Measurements from ENCODE around the gene GFAP.
"Not testable (repeated sequence)": the region's sequence is repeated elsewhere in the genome, so short reads cannot be mapped to it uniquely, and the experiment has no call there.

The GFAP gene

GRCh38 chr17:44915321-44915726 is at the start of gene GFAP:
Gene GFAP, minus strand, starts transcription at chr17:44915500. Its CDS starts 14 bp downstream, at chr17:44915486.
- no peak for DNase-seq

GRCh38 chr17:44961921-44962350 is 46.6 kb upstream of the GFAP start:
- DNase-seq: no peak

GRCh38 chr17:44960691-44961090 is 45.4 kb upstream of the GFAP start:
- no peak for DNase-seq

DNA sequence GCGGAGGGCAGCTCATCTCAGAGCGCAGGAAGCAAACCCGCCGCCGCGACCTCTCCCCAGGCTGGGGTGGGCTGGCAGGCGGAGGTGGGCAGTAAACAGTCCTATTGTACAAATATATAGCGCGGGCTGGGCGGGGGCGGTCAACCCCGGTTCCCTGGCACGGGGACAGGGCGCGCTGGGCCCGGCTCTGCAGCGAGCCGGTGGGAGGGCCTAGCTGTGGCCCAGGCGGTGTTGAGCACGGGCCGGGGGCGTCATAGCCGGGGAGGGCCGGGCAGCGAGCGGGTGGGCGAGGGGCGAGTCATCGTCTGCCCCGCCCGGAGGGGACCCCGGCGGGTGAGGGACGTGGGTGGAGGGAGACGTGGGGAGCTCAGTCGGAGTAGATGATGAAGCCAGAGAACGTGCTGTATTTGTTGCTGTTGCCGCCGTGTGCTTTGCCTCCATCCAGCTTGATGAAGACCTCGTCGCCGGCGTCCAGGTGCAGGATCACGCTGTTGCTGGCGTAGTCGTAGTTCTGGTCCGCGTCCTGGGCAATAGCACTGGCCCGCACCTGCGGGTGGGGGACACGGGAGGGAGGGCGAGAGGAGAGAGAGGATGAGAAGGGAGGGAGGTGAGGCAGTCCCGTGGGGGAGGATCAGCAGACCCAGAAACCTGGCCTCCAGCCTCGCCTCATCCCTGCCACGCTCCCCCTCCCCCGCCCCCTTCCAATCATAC is 44.7 kb upstream of the GFAP start:
- DNase-seq: no peak

DNA sequence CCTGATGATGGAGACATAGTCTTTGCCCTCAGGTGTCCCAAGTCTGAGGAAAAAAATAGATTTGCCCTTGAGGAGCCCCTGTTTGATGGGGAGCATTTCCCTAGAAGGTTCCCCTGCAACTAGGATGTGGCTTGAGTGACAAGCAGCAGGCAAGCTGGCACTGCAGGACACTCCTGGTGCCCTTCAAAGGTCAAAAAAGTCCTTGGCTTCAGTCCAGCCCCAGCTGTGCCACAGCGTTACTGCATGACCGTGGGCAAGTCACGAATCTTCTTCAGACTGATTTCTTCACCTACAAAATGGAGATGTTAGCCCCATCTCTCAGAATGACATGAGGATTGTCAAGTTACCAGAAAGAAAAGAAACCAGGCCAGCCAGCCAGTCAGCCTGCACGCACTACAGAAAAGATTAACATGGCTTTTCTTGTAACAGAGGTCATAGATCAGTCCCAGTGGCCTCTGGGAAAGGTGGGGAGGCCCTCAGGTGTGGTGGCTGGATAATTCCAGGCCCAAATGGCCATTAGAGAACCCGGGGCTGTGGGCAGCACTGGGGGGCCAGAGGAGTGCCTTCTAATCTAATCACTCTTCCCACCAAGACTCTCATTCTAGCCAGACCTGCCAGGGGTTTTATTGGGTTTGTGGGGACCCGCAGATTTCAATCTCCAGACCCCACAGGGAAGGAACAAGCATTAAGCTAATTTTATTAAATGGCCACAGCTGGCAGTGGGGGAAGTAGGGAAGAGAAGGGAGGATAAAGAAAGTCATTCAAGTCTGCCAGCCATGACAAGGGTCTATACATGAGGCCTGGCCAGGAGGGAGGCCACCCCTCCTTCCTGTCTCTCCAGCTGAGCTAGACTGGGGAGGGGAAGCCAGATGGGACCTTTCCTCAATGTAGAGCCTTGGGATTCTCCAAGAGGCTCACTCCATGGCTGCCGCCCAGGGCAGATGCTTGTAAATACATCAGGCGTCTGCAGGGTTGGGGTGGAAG is 42.0 kb upstream of the GFAP start:
- no peak for DNase-seq

GRCh38 chr17:44955674-44956425 is 40.5 kb upstream of the GFAP start:
- no peak for DNase-seq

DNA sequence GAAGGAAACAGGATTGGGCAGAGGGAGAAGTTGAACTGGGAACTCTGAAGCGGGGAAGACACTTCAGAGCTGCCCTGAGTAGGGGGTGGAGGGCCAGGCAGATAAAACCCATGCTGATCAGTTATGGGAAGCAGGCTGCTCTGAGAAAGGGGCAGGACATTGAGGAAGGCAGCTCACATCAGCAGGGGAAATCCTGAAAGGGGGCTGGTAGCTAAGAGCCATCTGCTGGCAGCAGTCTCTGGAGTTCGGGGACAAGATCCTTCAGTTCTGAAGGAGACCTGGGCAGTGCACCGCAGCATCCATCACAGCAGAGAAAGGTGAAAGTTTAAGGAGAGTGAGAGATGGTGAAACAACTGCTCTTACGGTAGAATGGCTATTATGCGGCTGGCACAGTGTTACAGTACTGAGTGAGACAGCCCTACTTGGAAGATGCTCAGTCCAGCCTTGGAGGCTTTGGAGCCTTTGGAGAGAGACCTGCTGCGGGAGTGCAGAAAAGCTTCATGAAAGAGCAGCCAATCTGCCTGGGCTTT is 37.7 kb upstream of the GFAP start:
- no peak for DNase-seq

GRCh38 chr17:44948315-44948795 is 33.1 kb upstream of the GFAP start:
- no peak for DNase-seq

DNA sequence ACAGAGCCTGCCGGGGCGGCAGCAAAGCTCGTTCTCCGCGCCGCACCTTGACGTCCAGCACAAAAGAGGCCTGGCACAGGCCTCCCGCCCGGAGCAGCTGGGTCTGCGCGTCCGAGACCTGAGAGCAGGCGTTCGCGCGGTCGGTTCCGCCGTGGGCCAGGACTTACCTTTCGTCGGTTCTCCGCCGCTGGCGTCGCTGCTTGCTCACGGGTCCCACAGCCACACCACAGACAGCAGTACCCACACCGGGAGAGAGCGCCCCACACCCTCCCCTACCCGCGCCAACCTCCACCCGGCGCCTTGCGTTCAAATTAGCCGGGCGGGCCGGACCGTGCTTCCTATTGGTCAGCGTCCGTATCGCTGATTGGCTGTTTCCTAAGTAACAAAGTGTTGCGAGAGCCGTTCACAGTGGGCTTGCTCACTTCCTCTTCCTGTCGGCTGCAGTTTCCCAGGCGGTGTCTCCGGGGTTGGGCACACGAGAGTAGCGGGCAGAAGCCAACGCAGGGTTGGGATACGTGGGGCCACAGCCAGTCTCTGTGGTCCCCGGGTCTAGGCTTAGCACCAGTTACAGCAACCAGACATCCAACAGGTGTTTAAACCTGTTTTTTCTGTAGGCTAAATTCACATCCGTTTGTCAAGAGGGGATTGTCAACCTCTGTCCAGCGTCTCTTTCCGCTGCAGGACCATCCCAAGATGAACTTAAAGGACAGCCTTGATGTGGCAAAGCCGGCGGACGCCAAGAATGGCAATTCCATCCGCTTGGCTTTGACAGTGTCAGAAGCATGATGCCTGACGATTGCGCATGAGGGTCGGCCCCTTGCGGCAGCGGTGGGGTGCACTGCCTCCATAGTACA is 32.4 kb upstream of the GFAP start, which contains the start of gene KIF18B:
Gene KIF18B (minus strand): TSS at position 313 of the 854 bp plus-strand sequence. CDS start 11,429 bp downstream, outside the sequence.
- DNase-seq: peak; percentile 97

GRCh38 chr17:44945652-44946051 is 30.4 kb upstream of the GFAP start:
- not testable (repeated sequence) for DNase-seq

DNA sequence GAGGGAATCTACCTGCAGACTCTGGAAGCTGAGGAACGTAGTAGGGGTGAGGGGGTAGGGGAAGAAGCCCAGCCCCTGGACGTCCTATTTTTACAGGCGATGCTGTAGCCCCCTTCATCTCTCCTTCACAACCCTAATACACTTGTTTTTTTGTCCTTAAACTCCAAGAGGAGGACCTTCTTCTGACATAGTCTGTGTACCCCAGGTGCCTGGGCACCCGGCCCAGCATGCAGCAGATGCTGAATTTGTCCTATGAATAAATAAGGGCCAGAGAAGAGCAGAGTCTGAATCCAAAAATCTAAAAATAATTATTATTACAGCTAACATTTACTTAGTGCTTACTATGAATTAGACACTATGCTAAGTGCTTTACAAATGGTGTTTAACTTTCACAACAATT is 27.2 kb upstream of the GFAP start:
- DNase-seq: no peak

- DNase-seq: no peak
Observed at GRCh38 chr17:44941712-44942331, 26.5 kb upstream of the GFAP start.

DNA sequence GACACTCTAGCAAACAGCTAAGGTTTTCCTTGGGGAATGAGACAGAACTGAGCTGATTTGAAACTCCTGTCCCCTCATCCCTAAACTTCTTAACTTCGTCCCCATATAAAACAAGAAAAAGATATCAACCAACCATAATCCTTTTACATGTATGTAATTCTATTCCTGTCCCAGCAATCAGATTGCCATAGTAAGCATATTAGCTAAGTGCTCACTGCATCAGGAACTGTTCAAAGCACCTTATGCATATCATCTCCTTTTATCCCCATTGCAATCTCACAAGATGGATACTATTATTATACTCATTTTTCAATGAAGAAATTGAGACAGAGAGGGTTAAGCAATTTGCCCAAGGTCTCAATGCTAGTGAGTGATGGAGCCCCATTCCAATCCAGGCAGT is 25.5 kb upstream of the GFAP start:
- DNase-seq: no peak

- DNase-seq: no peak
Observed at GRCh38 chr17:44940317-44940716, 25.0 kb upstream of the GFAP start.

- DNase-seq: no peak
Observed at GRCh38 chr17:44935116-44935515, 19.8 kb upstream of the GFAP start.

GRCh38 chr17:44934745-44935105 is 19.4 kb upstream of the GFAP start:
- no peak for DNase-seq

- DNase-seq: no peak
Observed at GRCh38 chr17:44933824-44934744, 18.8 kb upstream of the GFAP start.

GRCh38 chr17:44932787-44933097 is 17.4 kb upstream of the GFAP start:
- no peak for DNase-seq

DNA sequence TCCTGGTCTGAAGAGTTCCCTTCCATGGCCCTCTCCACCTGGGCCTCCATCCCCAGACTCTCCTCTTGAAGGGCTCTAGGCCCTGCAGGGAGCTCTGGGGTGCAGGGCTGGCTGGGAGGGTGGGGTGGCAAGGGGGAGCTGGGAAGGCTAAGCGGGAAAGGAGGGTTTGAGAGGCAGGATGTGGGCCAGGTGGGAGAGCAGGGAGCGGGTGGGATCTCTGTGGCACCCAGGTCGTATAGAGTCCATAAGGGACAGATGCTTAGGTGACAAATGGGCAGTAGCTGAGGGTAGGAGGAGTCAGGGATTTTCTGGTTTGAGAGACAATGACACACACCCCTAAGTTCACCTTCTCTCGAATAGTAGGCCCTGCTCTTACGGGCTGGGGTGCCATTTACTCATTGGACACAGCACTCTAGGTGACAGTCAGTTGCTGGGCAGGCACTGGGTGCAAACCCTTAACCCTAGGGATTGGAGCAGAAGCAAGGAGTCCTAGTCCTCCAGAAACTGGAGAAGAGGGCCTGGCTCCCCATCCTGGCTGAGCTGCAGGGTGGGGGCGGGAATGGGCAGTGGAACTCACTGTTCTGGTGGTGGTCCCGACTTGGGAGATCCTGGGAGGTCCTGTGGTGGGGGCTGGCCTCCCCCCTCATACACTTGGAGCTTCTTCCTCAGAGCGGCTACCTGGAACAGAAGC is 16.9 kb upstream of the GFAP start:
- DNase-seq: no peak

- DNase-seq: no peak
Observed at GRCh38 chr17:44931376-44931775, 16.1 kb upstream of the GFAP start.
